SIG-M5 (cell line): Measurements from ENCODE around the gene ARMH2.
"Not testable (repeated sequence)": the region's sequence is repeated elsewhere in the genome, so short reads cannot be mapped to it uniquely, and the experiment has no call there.

Source experiments
- DNase-seq: peaks from one replicate; lab custom pipeline; 2025; lab: John Stamatoyannopoulos, UW

The ARMH2 gene

DNA sequence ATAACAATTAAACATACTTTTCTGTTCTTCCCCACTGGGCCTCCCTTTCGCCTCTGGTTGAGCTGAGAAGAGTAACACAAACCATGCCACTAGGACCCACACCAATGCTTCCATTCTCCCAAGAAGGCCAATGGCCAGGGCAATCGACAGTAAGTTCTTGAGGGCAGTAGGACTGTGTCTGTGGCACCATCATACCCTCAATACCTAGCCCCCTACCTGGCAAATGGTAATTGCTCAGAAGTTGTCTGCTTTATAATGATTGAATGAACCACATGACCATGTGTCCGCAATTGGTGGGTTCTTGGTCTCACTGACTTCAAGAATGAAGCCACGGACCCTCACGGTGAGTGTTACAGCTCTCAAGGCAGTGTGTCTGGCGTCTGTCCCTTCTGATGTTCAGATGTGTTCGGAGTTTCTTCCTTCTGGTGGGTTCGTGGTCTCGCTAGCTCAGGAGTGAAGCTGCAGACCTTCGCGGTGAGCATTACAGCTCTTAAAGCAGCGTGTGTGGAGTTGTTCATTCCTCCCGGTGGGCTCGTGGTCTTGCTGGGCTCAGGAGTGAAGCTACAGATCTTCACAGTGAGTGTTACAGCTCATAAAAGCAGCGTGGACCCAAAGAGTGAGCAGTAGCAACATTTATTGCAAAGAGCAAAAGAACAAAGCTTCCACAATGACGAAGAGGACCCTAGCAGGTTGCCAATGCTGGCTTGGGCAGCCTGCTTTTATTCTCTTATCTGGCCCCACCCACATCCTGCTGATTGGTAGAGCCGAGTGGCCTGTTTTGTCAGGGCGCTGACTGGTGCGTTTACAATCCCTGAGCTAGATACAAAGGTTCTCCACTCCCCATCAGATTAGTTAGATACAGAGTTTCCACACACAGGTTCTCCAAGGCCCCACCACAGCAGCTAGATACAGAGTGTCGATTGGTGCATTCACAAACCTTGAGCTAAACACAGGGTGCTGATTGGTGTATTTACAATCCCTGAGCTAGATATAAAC lies 33.6 kb downstream of the ARMH2 start:
- not testable (repeated sequence) for DNase-seq

GRCh38 chr6:24763578-24763977 lies 35.1 kb downstream of the ARMH2 start:
- DNase-seq, result no peak

DNA sequence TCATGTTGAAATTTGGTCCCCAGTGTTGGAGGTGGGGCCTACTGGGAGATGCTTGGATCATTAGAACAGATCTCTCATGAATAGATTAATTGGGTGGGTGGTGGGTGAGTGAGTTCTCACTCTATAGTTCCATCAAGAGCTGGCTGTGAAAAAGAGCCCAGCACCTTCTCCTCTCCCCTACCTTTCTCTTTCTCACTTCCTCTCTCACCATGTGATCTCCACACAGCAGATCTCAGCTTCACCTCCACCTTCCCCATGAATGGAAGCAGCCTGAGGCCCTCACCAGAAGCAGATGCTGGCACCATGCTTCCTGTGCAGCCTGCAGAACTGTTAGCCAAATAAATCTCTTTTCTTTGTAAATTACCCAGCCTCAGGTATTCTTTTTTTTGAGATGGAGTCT lies 36.9 kb downstream of the ARMH2 start:
- DNase-seq, result no peak

GRCh38 chr6:24761193-24761835 lies 37.4 kb downstream of the ARMH2 start:
- no peak for DNase-seq

- no peak for DNase-seq
These were observed 38.5 kb downstream of the ARMH2 start for GRCh38 chr6:24760210-24760609.

DNA sequence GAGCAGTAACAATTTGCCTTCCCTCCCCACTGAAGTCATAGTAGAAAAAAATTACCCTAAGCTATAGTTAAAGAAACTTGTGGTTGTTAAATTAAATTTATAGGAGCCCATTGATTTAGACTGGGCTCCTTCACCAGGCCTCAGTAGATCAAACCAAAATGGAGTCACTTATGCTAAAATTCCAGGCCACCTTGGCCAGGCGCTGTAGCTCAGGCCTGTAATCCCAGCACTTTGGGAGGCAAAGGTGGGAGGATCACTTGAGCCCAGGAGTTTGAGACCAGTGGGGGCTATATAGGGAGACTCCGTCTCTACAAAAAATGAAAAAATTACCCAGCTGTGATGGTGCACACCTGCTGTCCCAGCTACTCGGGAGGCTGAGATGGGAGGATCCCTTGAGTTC lies 39.0 kb downstream of the ARMH2 start:
- DNase-seq, result no peak

GRCh38 chr6:24757611-24758010 lies 41.1 kb downstream of the ARMH2 start:
- no peak for DNase-seq

- DNase-seq, result no peak
These were observed 43.4 kb downstream of the ARMH2 start for GRCh38 chr6:24755279-24755678.

GRCh38 chr6:24754378-24754777 lies 44.3 kb downstream of the ARMH2 start:
- not testable (repeated sequence) for DNase-seq

DNA sequence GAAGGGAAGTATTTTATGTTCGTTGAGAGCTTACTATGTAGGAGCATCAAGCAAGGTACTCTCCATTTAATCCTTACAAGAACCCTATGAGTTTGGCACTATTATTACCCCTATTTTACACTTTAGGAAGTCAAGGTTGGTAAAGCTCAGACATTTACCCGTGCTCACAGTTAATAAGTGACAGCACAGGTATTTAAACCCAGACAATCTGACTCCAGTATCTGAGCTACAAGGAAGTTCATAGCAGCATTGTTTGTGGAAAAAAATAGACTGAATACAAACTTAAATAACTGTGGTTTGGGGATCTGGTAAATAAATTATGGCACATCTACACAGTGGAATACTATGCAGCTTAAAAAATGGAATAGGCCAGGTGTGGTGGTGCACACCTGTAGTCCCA lies 45.2 kb downstream of the ARMH2 start:
- no peak for DNase-seq

DNA sequence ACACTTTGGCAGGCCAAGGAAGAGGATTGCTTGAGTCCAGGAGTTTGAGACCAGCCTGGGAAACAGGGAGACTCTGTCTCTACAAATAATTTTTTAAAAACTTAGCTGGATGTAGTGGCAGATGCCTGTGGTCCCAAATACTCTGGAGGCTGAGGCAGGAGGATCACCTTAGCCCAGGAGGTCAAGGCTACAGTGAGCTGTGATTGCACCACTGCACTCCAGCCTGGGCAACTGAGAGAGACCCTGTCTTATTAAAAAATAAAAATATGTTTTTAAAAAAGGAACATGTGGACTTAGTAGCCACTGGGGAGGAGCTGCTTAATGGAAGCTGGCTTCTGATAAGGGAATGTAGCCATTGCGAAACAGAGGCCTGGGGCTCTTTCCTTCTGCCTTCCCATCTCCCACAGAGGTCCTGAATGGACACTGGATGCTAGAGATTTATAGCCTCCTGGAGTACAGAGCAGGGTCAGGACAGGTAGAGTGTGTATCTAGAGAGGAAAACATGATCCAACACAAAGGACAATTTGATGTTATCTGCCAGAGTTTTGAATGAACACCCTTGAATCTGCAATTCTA lies 45.7 kb downstream of the ARMH2 start:
- no peak for DNase-seq

DNA sequence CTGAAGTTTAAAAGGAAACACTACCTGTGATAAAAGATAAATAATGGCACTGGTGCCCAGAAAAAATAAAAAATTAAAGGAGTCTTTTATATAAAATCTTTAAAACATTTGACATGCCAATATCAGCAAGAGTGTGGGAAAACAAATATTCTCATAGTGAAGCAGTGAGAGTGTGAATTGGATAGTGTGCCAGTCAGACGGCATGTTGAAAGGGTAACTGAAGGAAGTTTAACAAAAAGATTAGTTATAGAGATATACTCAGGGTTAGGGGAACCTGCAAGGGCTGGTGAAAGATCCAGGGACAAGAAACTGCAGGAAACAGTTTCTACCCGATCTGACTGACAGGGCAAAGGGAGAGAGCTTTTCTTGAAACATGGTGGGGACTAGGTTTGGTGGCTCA lies 46.2 kb downstream of the ARMH2 start:
- DNase-seq, result no peak

GRCh38 chr6:24750878-24751277 lies 47.8 kb downstream of the ARMH2 start:
- not testable (repeated sequence) for DNase-seq

- no peak for DNase-seq
These were observed 49.4 kb downstream of the ARMH2 start for GRCh38 chr6:24749297-24749696.
